ENCODE results near the gene HOXC9. TPM values are rescaled to one million over a fixed set of nuclear protein-coding genes. Genes with fewer than 3 reads are reported as not detected.

Gene HOXC9
- total and polyA plus RNA-seq, 12 donors, result not detected

DNA sequence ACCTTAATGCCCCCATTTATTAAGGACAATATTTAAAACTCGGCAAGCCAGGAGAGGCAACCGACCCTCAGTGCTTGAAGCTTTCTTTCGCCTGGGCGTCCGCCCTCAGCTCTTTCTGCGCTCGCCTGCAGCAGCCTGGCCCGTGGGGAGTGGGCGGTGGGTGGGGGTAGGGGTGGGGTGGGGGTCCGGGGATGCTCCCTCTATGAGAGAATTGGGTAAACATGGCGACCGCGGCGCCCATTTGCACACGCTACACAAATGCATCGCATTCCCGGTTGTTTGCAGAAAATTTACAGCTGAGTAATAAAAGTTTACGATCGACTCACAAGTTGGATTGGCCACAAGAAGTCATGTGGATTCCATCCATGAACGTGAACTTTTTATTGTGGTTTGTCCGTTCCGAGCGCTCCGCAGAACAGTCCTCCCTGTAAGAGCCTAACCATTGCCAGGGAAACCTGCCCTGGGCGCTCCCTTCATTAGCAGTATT, 16.6 kb downstream of the HOXC9 start:
- ATAC-seq, result no peak
- Histone ChIP-seq H3K4me1 (peaks cover 5 to 42% (median 31%) of the 10 kb centered on the region in 9 donors), H3K9me3 (no peaks in the 10 kb centered on the region), H3K4me3 (peak overlapping the region in 5 of 10 donors; percentile 40 to 52 (median 49)), H3K27ac (no peak overlapping the region), H3K27me3 (peaks cover 26 to 100% (median 96%) of the 10 kb centered on the region in 7 donors), H3K36me3 (no peaks in the 10 kb centered on the region)
- no peak for DNase-seq
- TF ChIP-seq, protein P1, sequence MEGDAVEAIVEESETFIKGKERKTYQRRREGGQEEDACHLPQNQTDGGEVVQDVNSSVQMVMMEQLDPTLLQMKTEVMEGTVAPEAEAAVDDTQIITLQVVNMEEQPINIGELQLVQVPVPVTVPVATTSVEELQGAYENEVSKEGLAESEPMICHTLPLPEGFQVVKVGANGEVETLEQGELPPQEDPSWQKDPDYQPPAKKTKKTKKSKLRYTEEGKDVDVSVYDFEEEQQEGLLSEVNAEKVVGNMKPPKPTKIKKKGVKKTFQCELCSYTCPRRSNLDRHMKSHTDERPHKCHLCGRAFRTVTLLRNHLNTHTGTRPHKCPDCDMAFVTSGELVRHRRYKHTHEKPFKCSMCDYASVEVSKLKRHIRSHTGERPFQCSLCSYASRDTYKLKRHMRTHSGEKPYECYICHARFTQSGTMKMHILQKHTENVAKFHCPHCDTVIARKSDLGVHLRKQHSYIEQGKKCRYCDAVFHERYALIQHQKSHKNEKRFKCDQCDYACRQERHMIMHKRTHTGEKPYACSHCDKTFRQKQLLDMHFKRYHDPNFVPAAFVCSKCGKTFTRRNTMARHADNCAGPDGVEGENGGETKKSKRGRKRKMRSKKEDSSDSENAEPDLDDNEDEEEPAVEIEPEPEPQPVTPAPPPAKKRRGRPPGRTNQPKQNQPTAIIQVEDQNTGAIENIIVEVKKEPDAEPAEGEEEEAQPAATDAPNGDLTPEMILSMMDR (IDR thresholded peaks at IDR 0.05), result no peak
- intact Hi-C loops (cut with DNase I), result loop anchor here in 1 of 10 donors (10.0 kb wide), 1 partner anchor 338 kb away; no protein-coding TSS in a partner anchor
- 3 to 4% methylated on average over 25 of the region's 25 CpGs for WGBS, 2 donors

DNA sequence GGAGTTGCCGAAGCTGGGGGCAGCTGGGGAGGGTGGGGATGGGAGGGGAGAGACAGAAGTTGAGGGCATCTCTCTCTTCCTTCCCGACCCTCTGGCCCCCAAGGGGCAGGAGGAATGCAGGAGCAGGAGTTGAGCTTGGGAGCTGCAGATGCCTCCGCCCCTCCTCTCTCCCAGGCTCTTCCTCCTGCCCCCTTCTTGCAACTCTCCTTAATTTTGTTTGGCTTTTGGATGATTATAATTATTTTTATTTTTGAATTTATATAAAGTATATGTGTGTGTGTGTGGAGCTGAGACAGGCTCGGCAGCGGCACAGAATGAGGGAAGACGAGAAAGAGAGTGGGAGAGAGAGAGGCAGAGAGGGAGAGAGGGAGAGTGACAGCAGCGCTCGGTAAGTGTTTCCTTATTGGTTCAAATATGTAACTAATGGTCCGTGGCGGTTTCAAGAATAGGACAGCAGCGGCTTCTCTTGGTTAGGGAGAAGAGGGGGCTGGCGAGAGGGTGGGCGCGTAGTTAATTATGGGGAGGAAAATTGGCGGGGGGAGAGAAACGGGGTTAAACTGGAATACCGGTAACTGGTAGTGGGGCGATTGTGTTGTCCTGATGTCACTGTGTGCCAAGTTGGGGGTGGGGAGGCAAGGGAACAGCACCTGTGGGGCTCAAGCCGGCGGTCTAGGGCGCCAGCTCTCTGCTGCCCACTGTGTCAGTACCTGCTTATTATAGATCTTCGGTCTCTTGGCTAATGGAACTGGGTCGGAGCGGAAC, 17.2 kb downstream of the HOXC9 start:
- Histone ChIP-seq H3K36me3 (no peaks in the 10 kb centered on the region), H3K27me3 (peaks cover 26 to 100% (median 96%) of the 10 kb centered on the region in 7 donors), H3K4me3 (peak overlapping the region; percentile 16 to 53 (median 49)), H3K4me1 (peaks cover 5 to 42% (median 31%) of the 10 kb centered on the region in 9 donors), H3K9me3 (no peaks in the 10 kb centered on the region), H3K27ac (peak overlapping the region in 3 of 10 donors; percentile 6 to 50 (median 16))
- ATAC-seq (peak; percentile 17 to 57 (median 46)), DNase-seq (no peak)
- 2 to 4% methylated on average over 24 of the region's 24 CpGs for WGBS, 2 donors
- intact Hi-C loops (cut with DNase I), result loop anchor here in 1 of 10 donors (10.0 kb wide), 1 partner anchor 338 kb away; no protein-coding TSS in a partner anchor
- TF ChIP-seq, protein P1 (IDR thresholded peaks at IDR 0.05), result no peak

DNA sequence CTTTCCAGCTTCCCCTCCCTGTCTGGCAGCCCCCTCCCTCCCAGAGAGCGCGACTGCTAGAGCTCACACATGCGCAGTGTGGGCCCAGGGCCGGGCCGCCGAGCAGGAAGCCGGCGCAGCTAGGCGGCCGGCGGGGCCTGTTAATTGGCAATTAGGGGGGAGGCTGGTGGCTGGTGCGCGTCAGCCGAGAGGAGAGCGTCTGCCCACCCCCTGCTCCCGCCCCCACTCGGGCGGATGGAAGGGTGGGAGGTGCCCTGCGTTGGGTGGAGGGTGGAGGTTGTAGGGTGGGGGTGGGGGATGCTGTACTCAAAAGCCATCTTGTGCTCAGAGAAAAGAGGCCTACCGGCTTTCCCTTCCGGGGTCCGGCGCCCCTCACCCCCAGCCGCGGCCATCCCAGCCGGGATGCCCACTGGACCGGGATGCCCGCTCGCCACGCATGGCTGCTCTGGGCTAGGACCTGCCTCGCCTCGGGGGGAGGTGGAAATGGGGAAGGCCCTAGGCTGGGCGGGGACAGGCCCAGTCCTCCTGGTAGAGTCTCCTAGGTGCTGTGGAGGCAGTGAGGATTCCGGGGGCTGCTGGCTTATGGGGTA, 18.0 kb downstream of the HOXC9 start:
- TF ChIP-seq, protein P1 (IDR thresholded peaks at IDR 0.05), result no peak
- H3K4me1 ChIP-seq, result peaks cover 5 to 42% (median 31%) of the 10 kb centered on the region in 9 donors
- H3K4me3 ChIP-seq, result peak overlapping the region; percentile 16 to 53 (median 49)
- peak overlapping the region in 3 of 10 donors; percentile 6 to 50 (median 16) for H3K27ac ChIP-seq
- intact Hi-C loops (cut with DNase I), result loop anchor here in 1 of 10 donors (10.0 kb wide), 1 partner anchor 337 kb away; no protein-coding TSS in a partner anchor
- H3K27me3 ChIP-seq, result peaks cover 22 to 100% (median 96%) of the 10 kb centered on the region in 7 donors
- ATAC-seq, result peak; percentile 80 to 89 (median 86)
- H3K36me3 ChIP-seq, result no peaks in the 10 kb centered on the region
- H3K9me3 ChIP-seq, result no peaks in the 10 kb centered on the region
- peak; percentile 40 to 75 for DNase-seq
- 8 to 11% methylated on average over 34 of the region's 34 CpGs for WGBS, 2 donors

DNA sequence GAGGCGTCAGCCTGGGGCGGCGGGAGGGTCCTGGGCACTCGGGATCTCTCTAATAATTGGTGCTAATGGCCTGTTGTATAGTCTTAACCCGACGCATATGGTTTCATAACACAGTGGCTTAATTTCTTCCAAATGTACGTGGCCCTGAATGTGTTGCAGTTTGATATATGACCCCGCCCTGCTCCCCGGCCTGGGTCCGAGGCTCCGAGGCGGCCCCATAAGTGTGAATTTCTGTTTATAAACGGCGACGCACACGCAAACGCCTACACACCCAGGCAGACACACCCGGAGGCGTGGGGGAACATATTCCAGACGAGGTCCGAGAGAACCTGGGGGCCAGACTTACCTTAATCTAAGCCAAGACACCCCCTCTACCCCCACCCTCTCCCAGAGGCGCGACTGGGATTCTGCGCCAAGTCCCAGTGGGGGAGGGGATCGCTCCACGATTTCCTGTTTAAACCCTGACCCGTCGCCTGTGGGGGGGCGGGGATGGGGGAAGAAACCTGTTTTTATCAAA, 18.6 kb downstream of the HOXC9 start:
- no peaks in the 10 kb centered on the region for H3K9me3 ChIP-seq
- TF ChIP-seq, protein P1 (IDR thresholded peaks at IDR 0.05), result no peak
- intact Hi-C loops (cut with DNase I), result loop anchor here in 1 of 10 donors (10.0 kb wide), 1 partner anchor 336 kb away; no protein-coding TSS in a partner anchor
- H3K27me3 ChIP-seq, result peaks cover 22 to 100% (median 96%) of the 10 kb centered on the region in 7 donors
- H3K36me3 ChIP-seq, result no peaks in the 10 kb centered on the region
- DNase-seq (no peak), ATAC-seq (no peak)
- H3K4me1 ChIP-seq, result peaks cover 5 to 42% (median 31%) of the 10 kb centered on the region in 9 donors
- H3K4me3 ChIP-seq, result peak overlapping the region in 7 of 10 donors; percentile 40 to 53 (median 49)
- WGBS, 2 donors, result 38 to 41% methylated on average over 29 of the region's 29 CpGs
- no peak overlapping the region for H3K27ac ChIP-seq

Data from heart right ventricle (tissue), 16 donors.